ENCODE data around the gene ETDB.
"Not testable (repeated sequence)": the region's sequence is repeated elsewhere in the genome, so short reads cannot be mapped to it uniquely, and the experiment has no call there.

DNA sequence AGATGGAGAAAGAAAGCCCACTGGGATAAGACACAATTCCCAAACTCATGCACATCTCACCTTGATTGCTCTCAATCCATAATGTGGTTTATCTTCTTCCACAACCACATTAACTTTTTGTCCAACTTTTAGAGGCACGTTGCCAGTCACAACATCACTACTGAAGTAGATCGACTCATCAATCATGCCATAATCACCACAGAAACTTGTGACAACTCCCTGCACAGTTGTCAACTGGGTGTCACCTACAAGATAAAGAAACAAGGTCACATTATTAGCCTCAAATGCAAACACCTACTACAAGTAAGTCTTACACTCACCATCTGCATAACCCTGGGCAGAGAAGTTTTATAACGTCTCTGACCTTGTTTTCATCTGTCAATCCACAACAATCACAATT, 49.2 kb upstream of the ETDB start:
- not testable (repeated sequence) for TF ChIP-seq CTCF, EZH2phosphoT487, EZH2 (IDR thresholded peaks at IDR 0.05)
